GM20431 (cell line): ENCODE data around the gene C2orf81.

Experiments used
- in situ Hi-C: fragments of 300-500 bp; cut with MseI, MboI; formaldehyde crosslinking; loops from one replicate; pipeline ENCODE4 v1.15.0; 2020; ENCODE audit warnings: low sequenced_read_pairs; ENCODE audit not compliant: unreplicated experiment

The C2orf81 gene

GRCh38 chr2:74366036-74366435, 55.4 kb downstream of the C2orf81 start:
- in situ Hi-C loops: no loop called here

DNA sequence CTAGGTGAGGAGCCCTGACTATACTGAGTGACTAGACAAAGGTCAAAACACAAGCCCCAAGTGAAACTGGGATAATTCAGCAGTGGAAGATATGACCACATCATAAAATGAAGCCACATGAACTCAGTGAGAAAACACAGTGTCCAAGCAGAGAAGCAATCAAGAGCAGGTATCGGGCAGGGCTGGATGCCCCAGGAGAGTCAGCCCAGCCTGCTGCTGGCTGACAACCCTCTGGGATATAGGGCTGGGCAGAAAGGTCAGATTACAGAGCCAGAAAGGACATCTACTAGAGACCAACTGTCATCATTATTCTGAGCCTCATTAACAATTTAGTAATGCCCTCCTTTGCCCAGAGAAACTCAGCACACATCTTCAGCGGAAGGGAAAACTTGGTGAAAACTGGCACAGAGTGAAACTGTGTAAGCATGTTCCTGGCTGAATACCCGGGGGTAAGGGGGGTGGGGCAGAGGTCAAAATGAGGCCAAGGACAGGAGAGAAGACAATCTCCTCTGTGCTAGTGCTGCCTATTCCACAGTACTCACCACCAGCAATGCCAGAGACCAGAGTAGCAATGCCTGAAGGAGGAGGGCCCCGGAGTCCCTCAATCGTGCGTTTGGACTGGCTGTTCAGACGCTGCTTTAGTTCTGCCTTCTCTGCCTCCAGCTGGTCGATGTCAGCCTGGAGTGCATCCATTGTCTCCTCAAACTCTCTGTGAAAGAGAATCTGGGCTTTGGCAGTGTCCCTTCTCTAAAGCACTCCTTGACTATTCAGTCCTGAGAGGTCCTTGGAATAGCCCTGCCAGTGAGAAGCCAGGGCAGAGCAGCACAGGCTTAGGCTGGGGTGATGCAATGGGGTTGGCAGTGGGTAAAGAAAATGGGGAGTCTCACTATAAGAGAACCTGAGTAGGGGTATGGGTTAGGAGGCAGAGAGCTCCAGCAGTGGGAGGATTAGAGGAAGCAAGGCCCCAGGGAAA, 56.6 kb downstream of the C2orf81 start:
- in situ Hi-C loops: no loop called here
